H9 (cell line): Measurements from ENCODE around the gene PTCD1. TPM values are rescaled to one million over a fixed set of nuclear protein-coding genes. Genes with fewer than 3 reads are reported as not detected.
A peak's percentile ranks its signal among the peaks of the same experiment; 100 is the strongest.
"Not testable (repeated sequence)": the region's sequence is repeated elsewhere in the genome, so short reads cannot be mapped to it uniquely, and the experiment has no call there.

ENCODE experiments used
- DNase-seq: peaks from one replicate; pipeline ENCODE4 v3.0.0-alpha.2; 2017
- H2AFZ ChIP-seq: one replicate; pipeline ENCODE4 v1.6.1; 2013; ENCODE audit warnings: mild to moderate bottlenecking, low read length, control low read depth, moderate library complexity
- H2AK5ac ChIP-seq: 2 replicates; pipeline ENCODE4 v1.6.1; 2013; ENCODE audit warnings: low read length, control low read depth, mixed read lengths; ENCODE audit not compliant: insufficient read length
- H2BK120ac ChIP-seq: one replicate; pipeline ENCODE4 v1.6.1; 2013; ENCODE audit warnings: low read depth, mild to moderate bottlenecking, low read length, control low read depth, inconsistent platforms; ENCODE audit not compliant: poor library complexity, severe bottlenecking
- H2BK12ac ChIP-seq: 2 replicates; pipeline ENCODE4 v1.6.1; 2013; ENCODE audit warnings: low read length, control low read depth, mixed read lengths, low read depth; ENCODE audit not compliant: insufficient read length
- H2BK15ac ChIP-seq: 2 replicates; pipeline ENCODE4 v1.6.1; 2013; ENCODE audit warnings: low read depth, low read length, control low read depth
- H2BK20ac ChIP-seq: one replicate; pipeline ENCODE4 v1.6.1; 2013; ENCODE audit warnings: low read depth, mild to moderate bottlenecking, low read length, control low read depth, inconsistent platforms; ENCODE audit not compliant: poor library complexity, severe bottlenecking
- H2BK5ac ChIP-seq: 2 replicates; pipeline ENCODE4 v1.6.1; 2013; ENCODE audit warnings: low read length, control low read depth, mixed read lengths; ENCODE audit not compliant: insufficient read length
- H3K14ac ChIP-seq: 2 replicates; pipeline ENCODE4 v1.6.1; 2013; ENCODE audit warnings: low read length, control low read depth; ENCODE audit not compliant: insufficient read depth
- H3K18ac ChIP-seq: 2 replicates; pipeline ENCODE4 v1.6.1; 2013; ENCODE audit warnings: low read depth, mild to moderate bottlenecking, mixed read lengths, low read length, control low read depth; ENCODE audit not compliant: insufficient read length
- H3K23ac ChIP-seq: 2 replicates; pipeline ENCODE4 v1.6.1; 2013; ENCODE audit warnings: low read length, control low read depth, mixed read lengths, low read depth; ENCODE audit not compliant: insufficient read length
- H3K23me2 ChIP-seq: 2 replicates; pipeline ENCODE4 v1.6.1; 2013; ENCODE audit warnings: low read depth, mild to moderate bottlenecking, mixed read lengths, low read length, control low read depth; ENCODE audit not compliant: insufficient read length, poor library complexity, severe bottlenecking
- H3K27ac ChIP-seq: 2 replicates; pipeline ENCODE4 v1.5.1; 2013; ENCODE audit warnings: low read length, control low read depth, mixed read lengths, low read depth; ENCODE audit not compliant: insufficient read length
- H3K27me3 ChIP-seq: 2 replicates; pipeline ENCODE4 v1.6.1; 2013; ENCODE audit warnings: low read length, control low read depth, inconsistent platforms; ENCODE audit not compliant: insufficient read depth
- H3K4ac ChIP-seq: 2 replicates; pipeline ENCODE4 v1.6.1; 2013; ENCODE audit warnings: low read depth, mild to moderate bottlenecking, control low read depth, inconsistent platforms, low read length, moderate library complexity
- H3K4me1 ChIP-seq: 2 replicates; pipeline ENCODE4 v1.6.1; 2013; ENCODE audit warnings: low read length, control low read depth, inconsistent platforms; ENCODE audit not compliant: insufficient read depth
- H3K4me2 ChIP-seq: 2 replicates; pipeline ENCODE4 v1.6.1; 2013; ENCODE audit warnings: low read length, control low read depth, mixed read lengths; ENCODE audit not compliant: insufficient read length, insufficient read depth
- H3K56ac ChIP-seq: 2 replicates; pipeline ENCODE4 v1.6.1; 2013; ENCODE audit warnings: low read depth, mild to moderate bottlenecking, mixed read lengths, low read length, control low read depth; ENCODE audit not compliant: insufficient read length
- H3K79me1 ChIP-seq: 2 replicates; pipeline ENCODE4 v1.6.1; 2013; ENCODE audit warnings: low read depth, mild to moderate bottlenecking, moderate library complexity, low read length, control low read depth, inconsistent platforms; ENCODE audit not compliant: insufficient read depth, poor library complexity, severe bottlenecking
- H3K79me2 ChIP-seq: 2 replicates; pipeline ENCODE4 v1.6.1; 2013; ENCODE audit warnings: low read length, control low read depth, inconsistent platforms; ENCODE audit not compliant: insufficient read depth
- H3K9ac ChIP-seq: 2 replicates; pipeline ENCODE4 v1.6.1; 2013; ENCODE audit warnings: low read length, control low read depth, mixed read lengths; ENCODE audit not compliant: insufficient read length; ENCODE audit errors: extremely low read depth
- H3K9me3 ChIP-seq: one replicate; pipeline ENCODE4 v1.6.1; 2013; ENCODE audit warnings: low read depth, low read length, inconsistent platforms; ENCODE audit not compliant: control insufficient read depth
- H3T11ph ChIP-seq: one replicate; pipeline ENCODE4 v1.6.1; 2013; ENCODE audit warnings: mild to moderate bottlenecking, low read length, control low read depth, inconsistent platforms
- H4K20me1 ChIP-seq: one replicate; pipeline ENCODE4 v1.6.1; 2013; ENCODE audit not compliant: control insufficient read depth, insufficient read length, insufficient read depth
- H4K5ac ChIP-seq: 2 replicates; pipeline ENCODE4 v1.6.1; 2013; ENCODE audit warnings: low read depth, mild to moderate bottlenecking, mixed read lengths, low read length, control low read depth; ENCODE audit not compliant: insufficient read length
- H4K8ac ChIP-seq: replicated peaks from 2 replicates; pipeline ENCODE4 v1.6.1; 2013; ENCODE audit warnings: low read length, control low read depth, mixed read lengths, low read depth; ENCODE audit not compliant: insufficient read length
- H4K91ac ChIP-seq: 2 replicates; pipeline ENCODE4 v1.6.1; 2013; ENCODE audit warnings: low read depth, mild to moderate bottlenecking, moderate library complexity, mixed read lengths, low read length, control low read depth; ENCODE audit not compliant: insufficient read length
- H3K27ac Mint-ChIP-seq, 3 experiments: 2 replicates in 2 of 3; 3 replicates in 1 of 3; pipeline ENCODE4 v1.8.0; 2020 to 2021; ENCODE audit warnings: mixed read lengths in 3 of 3, mild to moderate bottlenecking in 1 of 3, moderate library complexity in 1 of 3
- H3K27me3 Mint-ChIP-seq: 2 replicates; pipeline ENCODE4 v1.8.0; 2021; ENCODE audit warnings: low read depth, mild to moderate bottlenecking, moderate library complexity, mixed read lengths
- H3K36me3 Mint-ChIP-seq, 3 experiments: 2 replicates in 2 of 3; 3 replicates in 1 of 3; pipeline ENCODE4 v1.8.0; 2020 to 2021; ENCODE audit warnings: low read depth in 3 of 3, mixed read lengths in 3 of 3; ENCODE audit not compliant: insufficient read depth in 1 of 3
- H3K4me1 Mint-ChIP-seq, 2 experiments: 2 replicates each; pipeline ENCODE4 v1.8.0; 2020; ENCODE audit warnings: mixed read lengths in 2 of 2
- H3K4me3 Mint-ChIP-seq, 2 experiments: 2 replicates in 1 of 2; 3 replicates in 1 of 2; pipeline ENCODE4 v1.8.0; 2020 to 2021; ENCODE audit warnings: mild to moderate bottlenecking in 2 of 2, mixed read lengths in 2 of 2, moderate library complexity in 1 of 2
- H3K9me3 Mint-ChIP-seq, 2 experiments: 2 replicates in 1 of 2; 3 replicates in 1 of 2; pipeline ENCODE4 v1.8.0; 2020; ENCODE audit warnings: mild to moderate bottlenecking in 2 of 2, mixed read lengths in 2 of 2, moderate library complexity in 1 of 2
- WGBS: extraction: QIAGEN DNeasy Blood & Tissue Kit; methylation state at CpG from one replicate; pipeline ENCODE4 v1.1.7; 2013; ENCODE audit warnings: missing lambda C conversion rate, low lambda C conversion rate, mixed read lengths; ENCODE audit not compliant: insufficient read length; ENCODE audit errors: extremely low coverage; 5-methylcytosine and 5-hydroxymethylcytosine counted together
- total RNA-seq: library from RNA; stranded (reverse); gene quantifications from 2 replicates; pipeline ENCODE4 v1.2.1, GENCODE V29; 2021
- TF ChIP-seq, protein P1 (sequence below): fragments of 200-600 bp; sonication (generic); conservative IDR thresholded peaks from 3 replicates; pipeline ENCODE4 v1.8.0; 2021; ENCODE audit warnings: antibody characterized with exemption, mild to moderate bottlenecking

PTCD1 gene
- total RNA-seq, 1 experiment from 2014 or later = 12.8 TPM

DNA sequence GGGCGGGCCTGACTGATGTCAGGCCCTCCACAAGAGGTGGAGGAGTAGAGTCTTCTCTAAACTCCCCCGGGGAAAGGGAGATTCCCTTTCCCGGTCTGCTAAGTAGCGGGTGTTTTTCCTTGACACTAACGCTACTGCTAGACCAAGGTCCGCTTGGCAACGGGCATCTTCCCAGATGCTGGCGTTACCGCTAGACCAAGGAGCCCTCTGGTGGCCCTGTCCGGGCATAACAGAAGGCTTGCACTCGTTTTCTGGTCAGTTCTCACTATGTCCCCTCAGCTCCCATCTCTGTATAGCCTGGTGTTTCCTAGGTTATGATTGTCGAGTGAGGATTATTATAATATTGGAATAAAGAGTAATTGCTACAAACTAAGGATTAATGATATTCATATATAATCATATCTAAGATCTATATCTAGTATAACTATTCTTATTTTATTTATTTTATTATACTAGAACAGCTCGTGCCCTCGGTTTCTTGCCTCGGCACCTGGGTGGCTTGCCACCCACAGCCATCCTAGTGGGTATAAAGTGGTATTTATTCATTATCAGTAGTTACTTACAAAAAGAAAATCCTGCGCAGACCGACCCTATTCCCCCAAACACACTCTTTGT is 23.0 kb downstream of the PTCD1 start:
- no CpG with 5 or more reads among the region's 17 CpGs for WGBS

More for the DNA sequence above, 23.0 kb downstream of the PTCD1 start:
- H3K9me3 ChIP-seq, H3K79me2 ChIP-seq, H3K18ac ChIP-seq, H3K9me3 Mint-ChIP-seq, H4K91ac ChIP-seq, H3K27ac ChIP-seq, H3K27me3 Mint-ChIP-seq, H2BK5ac ChIP-seq, H3K56ac ChIP-seq, H2BK20ac ChIP-seq, H4K5ac ChIP-seq, H3K79me1 ChIP-seq, H2AFZ ChIP-seq, H2AK5ac ChIP-seq, H3K4me3 Mint-ChIP-seq, H3K4me1 ChIP-seq, H3K4ac ChIP-seq, H3K27me3 ChIP-seq, H3K9ac ChIP-seq, H4K8ac ChIP-seq, H3T11ph ChIP-seq, H3K23ac ChIP-seq, H3K14ac ChIP-seq, H2BK120ac ChIP-seq, H3K4me2 ChIP-seq, H2BK15ac ChIP-seq, H3K27ac Mint-ChIP-seq, H2BK12ac ChIP-seq, H3K23me2 ChIP-seq, H4K20me1 ChIP-seq, H3K4me1 Mint-ChIP-seq: not testable (repeated sequence)
- H3K36me3 Mint-ChIP-seq = peaks cover 64 to 94% (median 89%) of the 10 kb centered on the region in 3 experiments; a peak in 6 of 7 replicates
- TF ChIP-seq, protein P1, sequence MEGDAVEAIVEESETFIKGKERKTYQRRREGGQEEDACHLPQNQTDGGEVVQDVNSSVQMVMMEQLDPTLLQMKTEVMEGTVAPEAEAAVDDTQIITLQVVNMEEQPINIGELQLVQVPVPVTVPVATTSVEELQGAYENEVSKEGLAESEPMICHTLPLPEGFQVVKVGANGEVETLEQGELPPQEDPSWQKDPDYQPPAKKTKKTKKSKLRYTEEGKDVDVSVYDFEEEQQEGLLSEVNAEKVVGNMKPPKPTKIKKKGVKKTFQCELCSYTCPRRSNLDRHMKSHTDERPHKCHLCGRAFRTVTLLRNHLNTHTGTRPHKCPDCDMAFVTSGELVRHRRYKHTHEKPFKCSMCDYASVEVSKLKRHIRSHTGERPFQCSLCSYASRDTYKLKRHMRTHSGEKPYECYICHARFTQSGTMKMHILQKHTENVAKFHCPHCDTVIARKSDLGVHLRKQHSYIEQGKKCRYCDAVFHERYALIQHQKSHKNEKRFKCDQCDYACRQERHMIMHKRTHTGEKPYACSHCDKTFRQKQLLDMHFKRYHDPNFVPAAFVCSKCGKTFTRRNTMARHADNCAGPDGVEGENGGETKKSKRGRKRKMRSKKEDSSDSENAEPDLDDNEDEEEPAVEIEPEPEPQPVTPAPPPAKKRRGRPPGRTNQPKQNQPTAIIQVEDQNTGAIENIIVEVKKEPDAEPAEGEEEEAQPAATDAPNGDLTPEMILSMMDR = peak; percentile 79
- peak; percentile 72 for DNase-seq
